Liver (tissue), 9 donors: ENCODE results near the gene POU6F2. TPM values are rescaled to one million over a fixed set of nuclear protein-coding genes. Genes with fewer than 3 reads are reported as not detected.

Experiments
- DNase-seq: peaks from one replicate; pipeline ENCODE4 v3.0.0-alpha.2; 2017; ENCODE audit warnings: low spot score
- H3K27ac ChIP-seq, 2 donors: one replicate each; pipeline ENCODE4 v1.7.0; 2013; ENCODE audit warnings: inconsistent platforms in 2 of 2, low read length in 2 of 2, control low read depth in 1 of 2, low read depth in 1 of 2, mild to moderate bottlenecking in 1 of 2
- H3K27me3 ChIP-seq, 4 donors: one replicate each; pipeline versions ENCODE4 v1.6.1 to v1.7.0; 2013; ENCODE audit warnings: low read length in 3 of 4, inconsistent platforms in 1 of 4, mild to moderate bottlenecking in 1 of 4, moderate library complexity in 1 of 4; ENCODE audit not compliant: control insufficient read depth in 4 of 4, insufficient read depth in 4 of 4
- H3K36me3 ChIP-seq, 4 donors: one replicate each; pipeline versions ENCODE4 v1.6.1 to v1.7.0; 2013; ENCODE audit warnings: low read length in 3 of 4, mild to moderate bottlenecking in 3 of 4, low read depth in 1 of 4, moderate library complexity in 1 of 4; ENCODE audit not compliant: control insufficient read depth in 4 of 4, insufficient read depth in 3 of 4
- H3K4me1 ChIP-seq, 4 donors: one replicate each; pipeline versions ENCODE4 v1.6.1 to v1.7.0; 2013; ENCODE audit warnings: low read length in 3 of 4, mild to moderate bottlenecking in 3 of 4, moderate library complexity in 1 of 4; ENCODE audit not compliant: control insufficient read depth in 4 of 4, insufficient read depth in 4 of 4
- H3K4me3 ChIP-seq, 3 donors: one replicate each; pipeline versions ENCODE4 v1.6.1 to v1.7.0; 2013; ENCODE audit warnings: low read length in 3 of 3, control low read depth in 1 of 3, low read depth in 1 of 3, mild to moderate bottlenecking in 1 of 3
- H3K9ac ChIP-seq, 2 donors: one replicate each; pipeline ENCODE4 v1.7.0; 2013; ENCODE audit warnings: low read length in 2 of 2, mild to moderate bottlenecking in 2 of 2, moderate library complexity in 2 of 2, control low read depth in 1 of 2, low read depth in 1 of 2
- H3K9me3 ChIP-seq, 4 donors: one replicate each; pipeline versions ENCODE4 v1.6.1 to v1.7.0; 2013; ENCODE audit warnings: low read length in 3 of 4; ENCODE audit not compliant: control insufficient read depth in 4 of 4
- EGR1 ChIP-seq, 2 donors: IDR thresholded peaks; 2 replicates each; pipeline ENCODE4 v1.6.1; 2016 to 2018; ENCODE audit warnings: antibody characterized with exemption in 2 of 2, low read depth in 2 of 2
- FOXA1 ChIP-seq: IDR thresholded peaks from 2 replicates; pipeline ENCODE4 v1.6.1; 2016; ENCODE audit warnings: antibody characterized with exemption
- FOXA2 ChIP-seq: IDR thresholded peaks from 2 replicates; pipeline ENCODE4 v1.6.1; 2016; ENCODE audit warnings: antibody characterized with exemption
- GABPA ChIP-seq, 2 donors: IDR thresholded peaks in 1 of 2; conservative IDR thresholded peaks in 1 of 2; 2 replicates each; pipeline ENCODE4 v1.6.1; 2016; ENCODE audit warnings: antibody characterized with exemption in 2 of 2, mild to moderate bottlenecking in 1 of 2, moderate library complexity in 1 of 2
- HNF4A ChIP-seq, 2 donors: conservative IDR thresholded peaks; 2 replicates each; pipeline ENCODE4 v1.6.1; 2016; ENCODE audit warnings: antibody characterized with exemption in 2 of 2, mild to moderate bottlenecking in 2 of 2
- HNF4G ChIP-seq: IDR thresholded peaks from 2 replicates; pipeline ENCODE4 v1.6.1; 2016; ENCODE audit warnings: antibody characterized with exemption
- JUND ChIP-seq, 2 donors: IDR thresholded peaks; 2 replicates each; pipeline ENCODE4 v1.6.1; 2016; ENCODE audit warnings: antibody characterized with exemption in 2 of 2
- NR2F2 ChIP-seq: IDR thresholded peaks from 2 replicates; pipeline ENCODE4 v1.6.1; 2016; ENCODE audit warnings: antibody characterized with exemption
- RAD21 ChIP-seq, 2 donors: IDR thresholded peaks; 2 replicates each; pipeline ENCODE4 v1.6.1; 2016; ENCODE audit warnings: antibody characterized with exemption in 2 of 2, mild to moderate bottlenecking in 2 of 2
- REST ChIP-seq: IDR thresholded peaks from 2 replicates; pipeline ENCODE4 v1.6.1; 2016; ENCODE audit warnings: antibody characterized with exemption, mild to moderate bottlenecking
- RXRA ChIP-seq, 2 donors: IDR thresholded peaks; 2 replicates each; pipeline ENCODE4 v1.6.1; 2017 to 2018; ENCODE audit warnings: antibody characterized with exemption in 2 of 2, mild to moderate bottlenecking in 1 of 2
- SP1 ChIP-seq: IDR thresholded peaks from 2 replicates; pipeline ENCODE4 v1.6.1; 2018; ENCODE audit warnings: antibody characterized with exemption, mild to moderate bottlenecking
- TAF1 ChIP-seq: conservative IDR thresholded peaks from 2 replicates; pipeline ENCODE4 v1.6.1; 2016; ENCODE audit warnings: antibody characterized with exemption, mild to moderate bottlenecking
- YY1 ChIP-seq: IDR thresholded peaks from 2 replicates; pipeline ENCODE4 v1.6.1; 2016; ENCODE audit warnings: antibody characterized with exemption, mild to moderate bottlenecking
- WGBS: extraction: QIAGEN DNeasy Blood & Tissue Kit; methylation state at CpG from one replicate; pipeline ENCODE4 v1.1.7; 2013; 5-methylcytosine and 5-hydroxymethylcytosine counted together
- polyA plus RNA-seq, 2 donors: library from polyadenylated mRNA; stranded (reverse) in 1 of 2; unstranded in 1 of 2; fragments of 200-250 nt in 1 of 2; fragments of >200 nt in 1 of 2; fragmentation: Nextera tagmentation in 1 of 2; extraction: Ambion mirVana in 1 of 2; gene quantifications; one replicate each; pipeline versions ENCODE4 v1.2.1 to v1.2.3, GENCODE V29; 2013 to 2015
- total RNA-seq, 2 donors: library from RNA; depleted of rRNA; stranded (reverse); fragments of >200 nt; gene quantifications; one replicate each; pipeline ENCODE4 v1.2.3, GENCODE V29; 2014
- TF ChIP-seq, protein P1 (sequence below): IDR thresholded peaks from 2 replicates; pipeline ENCODE4 v1.6.1; 2016; ENCODE audit warnings: antibody characterized with exemption
- TF ChIP-seq, protein P2 (sequence below): fragments of 150-350 bp; IDR thresholded peaks from 2 replicates; pipeline ENCODE4 v1.5.1; 2017; ENCODE audit warnings: improper control_type of control experiment, low read depth, low read length; ENCODE audit not compliant: missing input control
- TF ChIP-seq, protein P3 (sequence below): IDR thresholded peaks from 2 replicates; pipeline ENCODE4 v1.6.1; 2016; ENCODE audit warnings: antibody characterized with exemption
- TF ChIP-seq, protein P4 (sequence below): IDR thresholded peaks from 2 replicates; pipeline ENCODE4 v1.6.1; 2016; ENCODE audit warnings: antibody characterized with exemption
- donor health status: healthy.
- donor health status: healthy.
- donor health status: healthy.
- donor health status: healthy.
- donor health status: healthy.

Gene POU6F2
- total and polyA plus RNA-seq, 4 donors, result under 0.01 to 0.24 (median 0.08) TPM; not detected in 1

DNA sequence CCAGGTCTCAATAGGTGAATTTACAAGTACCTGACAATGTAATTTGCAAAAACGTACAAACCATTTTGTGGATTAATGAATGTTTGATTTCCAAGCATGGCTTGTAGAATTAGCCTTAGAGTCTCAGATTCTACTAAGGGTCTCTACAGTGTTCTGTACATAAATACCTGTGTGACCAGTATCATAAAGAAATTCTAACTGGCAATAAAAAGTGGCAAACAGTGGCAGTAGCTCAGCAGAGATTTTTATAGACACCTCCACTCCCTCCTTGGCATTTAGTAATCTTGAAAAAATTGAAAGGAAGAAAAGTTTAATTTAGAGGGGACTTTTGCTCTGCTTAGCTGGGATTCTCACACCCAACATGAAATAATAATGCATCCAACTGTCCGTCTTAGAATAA is 220.8 kb downstream of the POU6F2 start:
- no peak overlapping the region for H3K27ac ChIP-seq
- DNase-seq, result no peak
- H3K4me1 ChIP-seq, result no peaks in the 10 kb centered on the region
- no peak overlapping the region for H3K4me3 ChIP-seq
- WGBS, result 67% methylated on average over 2 of the region's 2 CpGs
- H3K9ac ChIP-seq, result no peak overlapping the region
- H3K27me3 ChIP-seq, result no peaks in the 10 kb centered on the region
- H3K9me3 ChIP-seq, result no peaks in the 10 kb centered on the region
- no peaks in the 10 kb centered on the region for H3K36me3 ChIP-seq
- TF ChIP-seq, protein P1, sequence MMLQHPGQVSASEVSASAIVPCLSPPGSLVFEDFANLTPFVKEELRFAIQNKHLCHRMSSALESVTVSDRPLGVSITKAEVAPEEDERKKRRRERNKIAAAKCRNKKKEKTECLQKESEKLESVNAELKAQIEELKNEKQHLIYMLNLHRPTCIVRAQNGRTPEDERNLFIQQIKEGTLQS, result no peak
- TF ChIP-seq, protein P2, sequence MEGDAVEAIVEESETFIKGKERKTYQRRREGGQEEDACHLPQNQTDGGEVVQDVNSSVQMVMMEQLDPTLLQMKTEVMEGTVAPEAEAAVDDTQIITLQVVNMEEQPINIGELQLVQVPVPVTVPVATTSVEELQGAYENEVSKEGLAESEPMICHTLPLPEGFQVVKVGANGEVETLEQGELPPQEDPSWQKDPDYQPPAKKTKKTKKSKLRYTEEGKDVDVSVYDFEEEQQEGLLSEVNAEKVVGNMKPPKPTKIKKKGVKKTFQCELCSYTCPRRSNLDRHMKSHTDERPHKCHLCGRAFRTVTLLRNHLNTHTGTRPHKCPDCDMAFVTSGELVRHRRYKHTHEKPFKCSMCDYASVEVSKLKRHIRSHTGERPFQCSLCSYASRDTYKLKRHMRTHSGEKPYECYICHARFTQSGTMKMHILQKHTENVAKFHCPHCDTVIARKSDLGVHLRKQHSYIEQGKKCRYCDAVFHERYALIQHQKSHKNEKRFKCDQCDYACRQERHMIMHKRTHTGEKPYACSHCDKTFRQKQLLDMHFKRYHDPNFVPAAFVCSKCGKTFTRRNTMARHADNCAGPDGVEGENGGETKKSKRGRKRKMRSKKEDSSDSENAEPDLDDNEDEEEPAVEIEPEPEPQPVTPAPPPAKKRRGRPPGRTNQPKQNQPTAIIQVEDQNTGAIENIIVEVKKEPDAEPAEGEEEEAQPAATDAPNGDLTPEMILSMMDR, result no peak
- no peak for TF ChIP-seq HNF4G
- TF ChIP-seq, protein P3, sequence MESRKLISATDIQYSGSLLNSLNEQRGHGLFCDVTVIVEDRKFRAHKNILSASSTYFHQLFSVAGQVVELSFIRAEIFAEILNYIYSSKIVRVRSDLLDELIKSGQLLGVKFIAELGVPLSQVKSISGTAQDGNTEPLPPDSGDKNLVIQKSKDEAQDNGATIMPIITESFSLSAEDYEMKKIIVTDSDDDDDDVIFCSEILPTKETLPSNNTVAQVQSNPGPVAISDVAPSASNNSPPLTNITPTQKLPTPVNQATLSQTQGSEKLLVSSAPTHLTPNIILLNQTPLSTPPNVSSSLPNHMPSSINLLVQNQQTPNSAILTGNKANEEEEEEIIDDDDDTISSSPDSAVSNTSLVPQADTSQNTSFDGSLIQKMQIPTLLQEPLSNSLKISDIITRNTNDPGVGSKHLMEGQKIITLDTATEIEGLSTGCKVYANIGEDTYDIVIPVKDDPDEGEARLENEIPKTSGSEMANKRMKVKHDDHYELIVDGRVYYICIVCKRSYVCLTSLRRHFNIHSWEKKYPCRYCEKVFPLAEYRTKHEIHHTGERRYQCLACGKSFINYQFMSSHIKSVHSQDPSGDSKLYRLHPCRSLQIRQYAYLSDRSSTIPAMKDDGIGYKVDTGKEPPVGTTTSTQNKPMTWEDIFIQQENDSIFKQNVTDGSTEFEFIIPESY, result no peak
- TF ChIP-seq RAD21 (IDR thresholded peaks at IDR 0.05), result no peak
- TF ChIP-seq REST, result no peak
- no peak for TF ChIP-seq TAF1
- TF ChIP-seq FOXA1, result no peak
- TF ChIP-seq FOXA2, result no peak
- no peak for TF ChIP-seq YY1
- TF ChIP-seq SP1, result no peak
- no peak for TF ChIP-seq JUND (IDR thresholded peaks at IDR 0.05)
- TF ChIP-seq GABPA (IDR thresholded peaks at IDR 0.05 in 1 of 2, conservative IDR thresholded peaks at IDR 0.05 in 1 of 2), result no peak
- TF ChIP-seq RXRA (IDR thresholded peaks at IDR 0.05), result no peak
- TF ChIP-seq HNF4A (conservative IDR thresholded peaks at IDR 0.05), result no peak
- no peak for TF ChIP-seq NR2F2
- no peak for TF ChIP-seq EGR1 (IDR thresholded peaks at IDR 0.05; ENCODE audit: low read depth in 2 of 2)
- TF ChIP-seq, protein P4, sequence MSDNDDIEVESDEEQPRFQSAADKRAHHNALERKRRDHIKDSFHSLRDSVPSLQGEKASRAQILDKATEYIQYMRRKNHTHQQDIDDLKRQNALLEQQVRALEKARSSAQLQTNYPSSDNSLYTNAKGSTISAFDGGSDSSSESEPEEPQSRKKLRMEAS, result no peak
